Thymus (tissue), 11 donors: ENCODE results near the gene CLIC3. TPM values are rescaled to one million over a fixed set of nuclear protein-coding genes. Genes with fewer than 3 reads are reported as not detected.

Experiments
- DNase-seq, 9 donors: peaks; one replicate each; pipeline ENCODE4 v3.0.0-alpha.2; 2013; ENCODE audit warnings: low spot score in 9 of 9, low read depth in 6 of 9, missing footprints in 1 of 9
- H3K27ac ChIP-seq, 2 donors: one replicate each; pipeline ENCODE4 v1.5.1; 2013; ENCODE audit warnings: control low read depth in 1 of 2, low read depth in 1 of 2, low read length in 1 of 2, mild to moderate bottlenecking in 1 of 2, moderate library complexity in 1 of 2
- H3K27me3 ChIP-seq, 2 donors: one replicate each; pipeline ENCODE4 v1.5.1; 2013; ENCODE audit warnings: low read length in 1 of 2; ENCODE audit not compliant: control insufficient read depth in 2 of 2, insufficient read depth in 1 of 2
- H3K36me3 ChIP-seq, 2 donors: one replicate each; pipeline ENCODE4 v1.5.1; 2013; ENCODE audit warnings: low read length in 1 of 2, mild to moderate bottlenecking in 1 of 2, moderate library complexity in 1 of 2; ENCODE audit not compliant: control insufficient read depth in 2 of 2, insufficient read depth in 2 of 2
- H3K4me1 ChIP-seq, 2 donors: one replicate each; pipeline ENCODE4 v1.5.1; 2013; ENCODE audit warnings: low read length in 2 of 2; ENCODE audit not compliant: control insufficient read depth in 2 of 2, insufficient read depth in 2 of 2
- H3K4me3 ChIP-seq, 2 donors: one replicate each; pipeline ENCODE4 v1.5.1; 2013; ENCODE audit warnings: low read length in 2 of 2, control low read depth in 1 of 2, mild to moderate bottlenecking in 1 of 2
- H3K9me3 ChIP-seq, 2 donors: one replicate each; pipeline ENCODE4 v1.5.1; 2013; ENCODE audit warnings: low read length in 1 of 2, mild to moderate bottlenecking in 1 of 2; ENCODE audit not compliant: control insufficient read depth in 2 of 2, insufficient read depth in 1 of 2
- WGBS: extraction: QIAGEN DNeasy Blood & Tissue Kit; methylation state at CpG from one replicate; pipeline ENCODE4 v1.1.7; 2013; 5-methylcytosine and 5-hydroxymethylcytosine counted together
- polyA plus RNA-seq: library from polyadenylated mRNA; stranded (reverse); fragments of 200-250 nt; gene quantifications from one replicate; pipeline ENCODE4 v1.2.3, GENCODE V29; 2013
- total RNA-seq: library from RNA; stranded (reverse); fragments of 120-200 nt; gene quantifications from one replicate; pipeline ENCODE4 v1.2.4, GENCODE V29; 2013
- donor health status: healthy.

Gene CLIC3
- total and polyA plus RNA-seq, 2 donors: 13.6 to 44.6 TPM

DNA sequence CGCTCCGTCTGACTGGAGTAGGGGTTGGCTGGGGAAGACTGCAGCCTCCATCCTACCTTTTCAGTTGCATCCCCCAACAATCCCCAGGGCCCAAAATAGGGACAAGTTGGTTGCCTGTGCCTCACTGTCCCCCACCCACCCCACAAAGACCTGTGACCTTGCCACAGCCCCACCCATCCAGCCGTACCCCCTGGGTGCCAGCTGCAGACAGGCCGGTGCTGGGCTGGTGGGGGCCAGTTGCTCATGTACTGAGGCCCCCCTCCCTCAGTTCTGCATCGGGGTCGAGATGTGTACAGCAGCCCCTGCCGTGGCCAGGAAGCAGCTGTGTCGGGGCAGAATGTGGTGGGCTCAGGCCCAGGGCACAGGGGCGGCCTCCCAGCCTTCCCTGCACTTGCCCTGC is 13.2 kb downstream of the CLIC3 start:
- no peaks in the 10 kb centered on the region for H3K36me3 ChIP-seq
- no peak overlapping the region for H3K27ac ChIP-seq
- 70% methylated on average over 9 of the region's 9 CpGs for WGBS
- peaks cover 2 to 6% of the 10 kb centered on the region in 2 donors for H3K4me1 ChIP-seq
- no peaks in the 10 kb centered on the region for H3K9me3 ChIP-seq
- no peak for DNase-seq
- no peak overlapping the region for H3K4me3 ChIP-seq
- H3K27me3 ChIP-seq: peaks cover 39 to 94% of the 10 kb centered on the region in 2 donors

DNA sequence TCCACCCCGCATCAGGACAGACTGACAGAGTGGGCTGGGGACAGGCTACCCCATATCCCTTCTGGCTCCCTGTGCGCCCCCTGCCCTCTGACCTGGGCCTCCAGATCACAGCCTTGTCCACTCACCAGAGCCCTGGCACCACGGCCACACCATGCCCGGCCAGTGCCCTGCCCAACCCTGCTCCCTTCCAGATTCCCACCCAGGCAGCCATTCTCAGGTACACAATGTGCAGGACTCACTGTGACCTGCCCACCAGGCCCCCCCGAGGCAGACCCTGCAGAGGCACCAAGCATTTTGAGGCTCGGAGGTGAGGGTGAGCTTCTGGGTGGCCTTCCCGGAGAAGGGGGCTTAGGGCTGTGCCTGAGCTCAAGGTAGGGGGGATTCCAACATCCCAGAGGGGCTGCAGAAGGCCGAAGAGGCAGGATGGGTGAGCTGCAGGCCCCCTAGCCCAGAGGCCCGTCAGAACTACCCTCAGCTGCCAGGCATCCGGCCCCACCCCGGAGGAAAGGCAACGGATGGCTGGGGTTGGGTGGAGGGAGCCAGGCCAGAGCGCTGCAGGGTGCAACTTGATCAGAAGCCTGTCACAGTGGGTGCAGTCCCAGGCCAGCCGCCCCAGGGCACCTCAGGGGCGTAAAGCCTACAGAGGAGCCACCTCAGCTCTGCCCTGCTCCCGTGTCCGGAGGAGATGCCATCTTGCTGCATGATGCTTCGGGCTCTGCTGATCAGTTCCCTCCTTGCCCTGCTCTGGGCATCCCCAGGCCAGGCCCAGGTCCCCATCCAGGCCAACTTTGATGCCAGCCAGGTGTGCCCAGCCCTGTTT is 13.9 kb downstream of the CLIC3 start, which contains the start of gene LCNL1:
Gene LCNL1, plus strand, starts transcription at position 762 of the 820 bp plus-strand sequence. CDS start 594 bp downstream, outside the sequence.
- Histone ChIP-seq H3K27ac (no peak within 1 kb of the TSS), H3K4me1 (peaks cover 5 to 9% of the 10 kb centered on the region in 2 donors), H3K27me3 (peaks cover 37 to 95% of the 10 kb centered on the region in 2 donors), H3K4me3 (no peak within 1 kb of the TSS), H3K36me3 (no peaks in the 10 kb centered on the region), H3K9me3 (no peaks in the 10 kb centered on the region)
- 96% methylated on average over 18 of the region's 18 CpGs for WGBS
- no peak for DNase-seq

DNA sequence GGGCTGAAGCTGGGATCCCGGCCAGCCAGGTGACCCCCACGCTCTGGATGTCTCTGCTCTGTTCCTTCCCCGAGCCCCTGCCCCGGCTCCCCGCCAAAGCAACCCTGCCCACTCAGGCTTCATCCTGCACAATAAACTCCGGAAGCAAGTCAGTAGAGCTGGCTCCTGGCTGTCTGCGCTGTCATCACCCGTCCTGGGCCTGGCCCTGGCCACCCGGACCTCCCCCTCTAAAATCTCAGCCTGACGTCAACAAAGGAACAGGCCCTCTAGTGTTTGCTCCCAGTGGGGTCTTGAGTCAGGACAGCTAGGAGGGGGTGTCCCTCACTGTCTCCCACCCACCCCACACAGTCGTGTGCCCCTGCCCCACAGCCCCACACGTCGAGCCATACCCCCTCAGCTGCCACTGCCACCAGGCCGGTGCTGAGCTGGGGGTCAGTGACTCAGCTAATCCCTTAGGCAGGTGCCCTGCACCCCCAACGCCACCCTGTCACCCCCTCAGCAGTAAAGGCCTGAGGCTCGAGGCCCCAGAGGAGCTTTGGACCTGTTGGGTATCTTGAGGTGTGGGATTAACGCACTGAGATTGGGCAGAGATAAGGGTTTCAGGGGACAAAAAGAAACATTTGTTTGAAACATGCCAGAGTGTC is 14.7 kb downstream of the CLIC3 start:
- Histone ChIP-seq H3K27me3 (peaks cover 41 to 95% of the 10 kb centered on the region in 2 donors), H3K4me1 (peaks cover 5 to 9% of the 10 kb centered on the region in 2 donors), H3K27ac (no peak overlapping the region), H3K4me3 (no peak overlapping the region), H3K36me3 (no peaks in the 10 kb centered on the region), H3K9me3 (no peaks in the 10 kb centered on the region)
- 83% methylated on average over 17 of the region's 17 CpGs for WGBS
- DNase-seq: no peak

DNA sequence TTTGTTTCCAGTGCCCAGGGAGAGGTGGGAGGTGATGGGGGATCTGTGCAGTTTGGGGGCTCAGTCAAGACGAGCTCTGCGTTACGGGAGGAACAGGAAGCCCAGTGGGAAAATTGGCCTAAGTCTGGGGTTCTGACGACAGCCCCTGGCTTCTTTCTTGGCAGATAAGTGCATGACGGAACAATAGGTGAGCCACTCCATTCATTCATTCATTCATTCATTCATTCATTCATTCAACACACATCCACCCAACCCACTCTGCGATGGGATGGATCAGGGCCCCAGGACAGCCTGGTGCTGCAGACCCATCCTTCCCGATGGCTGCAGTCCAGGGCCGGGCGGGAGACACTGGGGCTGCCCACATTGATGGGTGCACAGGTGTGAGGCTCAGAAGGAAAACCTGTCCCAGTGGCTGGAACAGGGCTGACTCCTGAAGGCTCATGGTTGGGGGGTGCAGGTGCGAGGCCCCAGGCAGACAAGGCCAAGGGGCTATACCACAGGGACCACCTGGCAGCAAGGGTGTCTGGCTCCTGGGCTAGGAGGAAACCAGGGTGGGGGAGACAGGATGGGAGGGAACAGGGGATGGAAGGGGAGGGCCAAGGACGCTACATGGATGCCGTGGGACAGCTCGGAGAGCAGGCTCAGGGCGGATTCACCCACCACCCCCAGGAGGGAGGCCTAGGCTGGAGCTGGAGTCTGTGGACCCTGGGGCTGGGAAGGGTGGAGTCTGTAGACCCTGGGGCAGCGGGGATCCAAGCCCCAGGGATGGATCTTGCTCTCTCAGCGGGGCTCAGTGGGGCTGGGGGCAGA is 15.5 kb downstream of the CLIC3 start:
- Histone ChIP-seq H3K27ac (no peak overlapping the region), H3K4me1 (peaks cover 5 to 12% of the 10 kb centered on the region in 2 donors), H3K9me3 (no peaks in the 10 kb centered on the region), H3K27me3 (peaks cover 35 to 95% of the 10 kb centered on the region in 2 donors), H3K36me3 (no peaks in the 10 kb centered on the region), H3K4me3 (no peak overlapping the region)
- DNase-seq: no peak
- 96% methylated on average over 16 of the region's 16 CpGs for WGBS

DNA sequence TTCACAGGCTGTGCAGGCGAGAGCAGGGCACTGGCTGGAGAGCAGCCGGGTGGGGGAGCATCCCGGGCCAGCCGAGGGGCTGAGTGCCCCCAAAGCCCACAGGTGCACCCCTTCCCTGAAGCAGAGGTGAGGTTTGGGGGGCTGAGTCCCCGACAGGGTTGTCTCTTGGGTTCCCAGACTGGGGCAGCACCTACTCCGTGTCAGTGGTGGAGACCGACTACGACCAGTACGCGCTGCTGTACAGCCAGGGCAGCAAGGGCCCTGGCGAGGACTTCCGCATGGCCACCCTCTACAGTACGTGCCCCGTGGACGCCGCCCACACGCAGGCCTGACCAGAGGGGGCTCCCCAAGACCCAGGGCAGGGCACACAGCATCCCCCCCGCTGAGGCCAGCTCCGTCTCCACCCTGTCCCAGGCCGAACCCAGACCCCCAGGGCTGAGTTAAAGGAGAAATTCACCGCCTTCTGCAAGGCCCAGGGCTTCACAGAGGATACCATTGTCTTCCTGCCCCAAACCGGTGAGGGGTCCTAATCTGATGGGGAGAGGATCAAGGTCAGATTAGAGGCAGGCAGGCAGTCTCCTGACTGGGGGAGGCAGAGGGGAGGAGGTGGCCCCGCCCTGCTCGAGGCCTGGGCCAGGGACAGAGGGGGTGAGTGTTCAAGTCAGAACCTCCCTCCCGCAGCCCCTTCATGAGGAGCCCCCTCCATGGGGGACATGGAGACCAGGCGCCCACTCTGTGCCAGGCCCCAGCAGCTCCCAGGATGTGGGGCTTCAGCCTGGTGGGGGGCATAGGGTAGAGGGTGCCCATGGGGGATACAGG is 16.4 kb downstream of the CLIC3 start:
- peaks cover 26 to 95% of the 10 kb centered on the region in 2 donors for H3K27me3 ChIP-seq
- peaks cover 5 to 8% of the 10 kb centered on the region in 2 donors for H3K4me1 ChIP-seq
- DNase-seq: no peak
- H3K36me3 ChIP-seq: no peaks in the 10 kb centered on the region
- no peak overlapping the region for H3K27ac ChIP-seq
- no peak overlapping the region for H3K4me3 ChIP-seq
- WGBS: 97% methylated on average over 26 of the region's 26 CpGs
- no peaks in the 10 kb centered on the region for H3K9me3 ChIP-seq

DNA sequence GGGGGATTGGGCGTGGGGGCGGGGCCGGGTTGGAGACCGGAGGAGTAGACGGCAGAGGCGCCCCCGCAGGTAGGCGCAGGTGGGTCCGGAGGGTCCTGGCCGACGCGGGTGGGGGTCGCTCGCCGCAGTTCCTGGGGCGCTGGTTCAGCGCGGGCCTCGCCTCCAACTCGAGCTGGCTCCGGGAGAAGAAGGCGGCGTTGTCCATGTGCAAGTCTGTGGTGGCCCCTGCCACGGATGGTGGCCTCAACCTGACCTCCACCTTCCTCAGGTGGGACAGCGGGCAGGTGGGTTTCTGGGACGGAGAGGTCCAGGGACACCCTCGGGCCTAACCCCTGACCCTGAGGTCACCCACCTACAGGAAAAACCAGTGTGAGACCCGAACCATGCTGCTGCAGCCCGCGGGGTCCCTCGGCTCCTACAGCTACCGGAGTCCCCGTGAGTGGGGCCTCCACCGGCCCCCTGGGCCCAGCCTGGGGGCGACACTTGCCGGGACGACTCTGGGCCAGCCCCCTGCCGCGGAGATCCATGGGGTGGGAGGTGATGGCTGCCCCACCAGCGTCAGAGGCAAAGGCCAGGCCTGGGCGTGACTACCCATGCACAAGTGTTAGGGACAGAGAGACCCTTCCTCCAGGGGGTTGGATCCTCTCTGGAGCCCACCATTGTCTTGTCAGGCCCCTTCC is 17.4 kb downstream of the CLIC3 start:
- DNase-seq: no peak
- no peak overlapping the region for H3K27ac ChIP-seq
- 60% methylated on average over 41 of the region's 41 CpGs for WGBS
- H3K36me3 ChIP-seq: no peaks in the 10 kb centered on the region
- H3K4me1 ChIP-seq: peaks cover 3 to 6% of the 10 kb centered on the region in 2 donors
- peaks cover 16 to 93% of the 10 kb centered on the region in 2 donors for H3K27me3 ChIP-seq
- H3K4me3 ChIP-seq: no peak overlapping the region
- no peaks in the 10 kb centered on the region for H3K9me3 ChIP-seq

DNA sequence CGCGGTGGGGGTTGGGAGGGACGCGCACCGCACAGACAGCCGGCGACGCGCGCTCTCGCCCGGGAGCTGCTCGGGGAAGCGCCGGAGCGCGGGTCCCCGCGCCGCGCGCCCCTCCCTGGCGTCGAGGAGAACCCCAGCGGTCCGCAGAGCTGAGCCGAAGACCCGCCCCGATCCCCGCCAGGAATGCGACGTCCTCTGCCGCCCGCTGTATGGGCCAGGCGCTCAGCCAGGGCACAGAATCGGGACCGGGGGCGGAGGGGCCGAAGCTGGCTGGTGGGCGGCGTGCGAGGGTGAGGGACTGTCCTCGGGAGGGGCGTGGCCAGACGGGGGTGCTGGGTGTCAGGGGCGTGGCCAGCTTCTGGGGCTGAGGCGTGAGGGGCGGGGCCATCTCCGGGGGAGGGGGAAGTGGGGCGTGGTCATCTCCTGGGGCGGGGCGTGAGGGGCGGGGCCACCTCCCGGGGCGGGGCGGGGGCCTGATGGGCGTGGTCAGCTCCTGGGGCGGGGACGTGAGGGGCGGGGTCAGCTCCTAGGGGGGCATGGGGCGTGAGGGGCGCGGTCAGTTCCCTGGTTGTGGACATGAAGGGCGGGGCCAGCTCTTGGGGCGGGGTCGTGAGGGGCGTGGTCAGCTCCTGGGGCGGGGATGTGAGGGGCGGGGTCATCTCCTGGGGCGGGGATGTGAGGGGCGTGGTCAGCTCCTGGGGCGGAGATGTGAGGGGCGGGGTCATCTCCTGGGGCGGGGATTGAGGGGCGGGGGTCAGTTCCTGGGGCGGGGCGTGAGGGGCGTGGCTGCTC is 18.1 kb downstream of the CLIC3 start:
- no peaks in the 10 kb centered on the region for H3K9me3 ChIP-seq
- peaks cover 3 to 6% of the 10 kb centered on the region in 2 donors for H3K4me1 ChIP-seq
- WGBS: 7% methylated on average over 77 of the region's 78 CpGs
- peaks cover 9 to 88% of the 10 kb centered on the region in 2 donors for H3K27me3 ChIP-seq
- H3K4me3 ChIP-seq: peak overlapping the region; percentile 3 to 40
- no peak for DNase-seq
- no peaks in the 10 kb centered on the region for H3K36me3 ChIP-seq
- no peak overlapping the region for H3K27ac ChIP-seq
